Measurements from ENCODE around the gene HPCAL4.

Gene HPCAL4

GRCh38 chr1:39701049-39701439 lies 9.8 kb upstream of the HPCAL4 start:
- no peak for DNase-seq (ENCODE audit: low read depth in 2 of 2)

GRCh38 chr1:39700348-39700747 lies 9.1 kb upstream of the HPCAL4 start:
- no peak for DNase-seq (ENCODE audit: low read depth in 2 of 2)

GRCh38 chr1:39699419-39699818 lies 8.2 kb upstream of the HPCAL4 start:
- DNase-seq (ENCODE audit: low read depth in 2 of 2), result no peak

GRCh38 chr1:39698568-39698967 lies 7.3 kb upstream of the HPCAL4 start:
- no peak for DNase-seq (ENCODE audit: low read depth in 2 of 2)

GRCh38 chr1:39696448-39696847 lies 5.2 kb upstream of the HPCAL4 start:
- no peak for DNase-seq (ENCODE audit: low read depth in 2 of 2)

GRCh38 chr1:39695016-39695415 lies 3.8 kb upstream of the HPCAL4 start:
- no peak for DNase-seq (ENCODE audit: low read depth in 2 of 2)

GRCh38 chr1:39694026-39694425 lies 2.8 kb upstream of the HPCAL4 start:
- no peak for DNase-seq (ENCODE audit: low read depth in 2 of 2)

GRCh38 chr1:39692152-39693074 lies 1.2 kb upstream of the HPCAL4 start:
- no peak for DNase-seq (ENCODE audit: low read depth in 2 of 2)

GRCh38 chr1:39690794-39691382 lies 345 bp downstream of the HPCAL4 start:
- DNase-seq (ENCODE audit: low read depth in 2 of 2), result no peak

GRCh38 chr1:39690225-39690624 lies 1.0 kb downstream of the HPCAL4 start:
- DNase-seq (ENCODE audit: low read depth in 2 of 2), result no peak

- no peak for DNase-seq (ENCODE audit: low read depth in 2 of 2)
Measured at GRCh38 chr1:39689635-39690034, 1.6 kb downstream of the HPCAL4 start.

- no peak for DNase-seq (ENCODE audit: low read depth in 2 of 2)
Measured at GRCh38 chr1:39689214-39689613, 2.0 kb downstream of the HPCAL4 start.

GRCh38 chr1:39688706-39689105 lies 2.5 kb downstream of the HPCAL4 start:
- DNase-seq (ENCODE audit: low read depth in 2 of 2), result no peak

GRCh38 chr1:39687243-39687642 lies 4.0 kb downstream of the HPCAL4 start:
- no peak for DNase-seq (ENCODE audit: low read depth in 2 of 2)

- DNase-seq (ENCODE audit: low read depth in 2 of 2), result no peak
Measured at GRCh38 chr1:39685071-39685470, 6.2 kb downstream of the HPCAL4 start.

- no peak for DNase-seq (ENCODE audit: low read depth in 2 of 2)
Measured at GRCh38 chr1:39684313-39684664, 6.9 kb downstream of the HPCAL4 start.

- DNase-seq (ENCODE audit: low read depth in 2 of 2), result no peak
Measured at GRCh38 chr1:39683591-39684312, 7.5 kb downstream of the HPCAL4 start.

- DNase-seq (ENCODE audit: low read depth in 2 of 2), result no peak
Measured at GRCh38 chr1:39681999-39682398, 9.2 kb downstream of the HPCAL4 start.

GRCh38 chr1:39681294-39681693 lies 9.9 kb downstream of the HPCAL4 start:
- no peak for DNase-seq (ENCODE audit: low read depth in 2 of 2)

GRCh38 chr1:39680751-39681150 lies 10.5 kb downstream of the HPCAL4 start:
- DNase-seq (ENCODE audit: low read depth in 2 of 2), result no peak

- DNase-seq (ENCODE audit: low read depth in 2 of 2), result no peak
Measured at GRCh38 chr1:39679821-39680220, 11.4 kb downstream of the HPCAL4 start.

GRCh38 chr1:39678889-39679288 lies 12.3 kb downstream of the HPCAL4 start:
- no peak for DNase-seq (ENCODE audit: low read depth in 2 of 2)

GRCh38 chr1:39677645-39678044 lies 13.6 kb downstream of the HPCAL4 start:
- no peak for DNase-seq (ENCODE audit: low read depth in 2 of 2)
